K562 (cell line): ENCODE results near the gene SLC7A6OS. TPM values are rescaled to one million over a fixed set of nuclear protein-coding genes. Genes with fewer than 3 reads are reported as not detected.

ENCODE experiments used
- EHMT2 ChIP-seq: fragments of 450-650 bp; IDR thresholded peaks from 2 replicates; pipeline ENCODE4 v1.6.1; 2018; ENCODE audit warnings: antibody characterized with exemption
- HMG20B ChIP-seq: fragments of 250-450 bp; sonication (Bioruptor Pico); IDR thresholded peaks from 2 replicates; pipeline ENCODE4 v1.5.0; 2021; ENCODE audit warnings: mild to moderate bottlenecking
- PHF8 ChIP-seq: fragments of 200-600 bp; sonication (generic); IDR thresholded peaks from 2 replicates; pipeline ENCODE4 v1.6.1; 2012; ENCODE audit warnings: mixed run types, mild to moderate bottlenecking, inconsistent platforms, low read length, moderate library complexity, borderline replicate concordance
- RBM14 ChIP-seq: fragments of 200-400 bp; formaldehyde crosslinking; IDR thresholded peaks from 2 replicates; pipeline ENCODE4 v1.6.1; 2018; ENCODE audit warnings: low read depth, mild to moderate bottlenecking, low read length, moderate library complexity, borderline replicate concordance; ENCODE audit not compliant: insufficient read depth
- REST ChIP-seq, 2 experiments: fragments of 450-650 bp; formaldehyde crosslinking in 1 of 2; IDR thresholded peaks; 2 replicates each; pipeline versions ENCODE4 v1.4.0 to v1.6.1; 2014 to 2020; ENCODE audit warnings: mild to moderate bottlenecking in 2 of 2, borderline replicate concordance in 1 of 2, low read depth in 1 of 2
- ZBTB40 ChIP-seq, 2 experiments: fragments of 450-650 bp in 1 of 2; sonication (generic) in 1 of 2; formaldehyde crosslinking in 1 of 2; IDR thresholded peaks; 2 replicates each; pipeline versions ENCODE4 v1.7.1 to v1.9.0; 2016 to 2022; ENCODE audit warnings: inconsistent platforms in 1 of 2, mild to moderate bottlenecking in 1 of 2, missing genetic modification reagents in 1 of 2
- polyA plus RNA-seq, 8 experiments: library from polyadenylated mRNA; depleted of rRNA in 4 of 8; stranded (reverse) in 5 of 8; unstranded in 3 of 8; fragments of >200 nt; fragmentation: Nextera tagmentation in 2 of 8; fragmentation: Illumina TruSeq in 1 of 8; extraction: Ambion mirVana in 2 of 8; extraction: Trizol in 1 of 8; gene quantifications; 2 replicates each; pipeline versions ENCODE4 v1.2.1 to v1.2.3, GENCODE V29; 2011 to 2014; ENCODE audit warnings: inconsistent platforms in 1 of 8, missing spikeins in 1 of 8
- total RNA-seq, 7 experiments: library from RNA; depleted of rRNA in 6 of 7; stranded (reverse); fragments of >200 nt in 6 of 7; fragmentation: Illumina TruSeq in 2 of 7; extraction: Trizol in 2 of 7; gene quantifications; 2 replicates each; pipeline versions ENCODE4 v1.2.1 to v1.2.3, GENCODE V29; 2011 to 2021; ENCODE audit warnings: low replicate concordance in 1 of 7

The SLC7A6OS gene
- total and polyA plus RNA-seq, 9 of the 15 experiments (the other 6 are each of a cell fraction or from before 2014, with no cell fraction given): 2.7 to 23.6 (median 17.2) TPM

- TF ChIP-seq RBM14: no peak
- TF ChIP-seq ZBTB40 (IDR thresholded peaks at IDR 0.05): 0 out of 2 replicates have a peak, but pooled peaks have one; percentile 24
- TF ChIP-seq ZBTB40 (CRISPR knock-in tag; IDR thresholded peaks at IDR 0.05): no peak
- no peak for TF ChIP-seq REST (IDR thresholded peaks at IDR 0.05; ENCODE audit: borderline replicate concordance)
- no peak for TF ChIP-seq REST (CRISPR knock-in tag; IDR thresholded peaks at IDR 0.05; ENCODE audit: low read depth)
- TF ChIP-seq HMG20B (CRISPR knock-in tag): no peak
- TF ChIP-seq EHMT2: no peak
- TF ChIP-seq PHF8: no peak
These were observed 45.4 kb downstream of the SLC7A6OS start (continued) for GRCh38 chr16:68265078-68265920.
